GM10847 (cell line): ENCODE results near the gene TFDP2.

Experiments
- POLR2A ChIP-seq: IDR thresholded peaks from 2 replicates; pipeline ENCODE4 v1.6.1; 2011; ENCODE audit not compliant: insufficient read length; ENCODE audit errors: extremely low read depth

The TFDP2 gene

DNA sequence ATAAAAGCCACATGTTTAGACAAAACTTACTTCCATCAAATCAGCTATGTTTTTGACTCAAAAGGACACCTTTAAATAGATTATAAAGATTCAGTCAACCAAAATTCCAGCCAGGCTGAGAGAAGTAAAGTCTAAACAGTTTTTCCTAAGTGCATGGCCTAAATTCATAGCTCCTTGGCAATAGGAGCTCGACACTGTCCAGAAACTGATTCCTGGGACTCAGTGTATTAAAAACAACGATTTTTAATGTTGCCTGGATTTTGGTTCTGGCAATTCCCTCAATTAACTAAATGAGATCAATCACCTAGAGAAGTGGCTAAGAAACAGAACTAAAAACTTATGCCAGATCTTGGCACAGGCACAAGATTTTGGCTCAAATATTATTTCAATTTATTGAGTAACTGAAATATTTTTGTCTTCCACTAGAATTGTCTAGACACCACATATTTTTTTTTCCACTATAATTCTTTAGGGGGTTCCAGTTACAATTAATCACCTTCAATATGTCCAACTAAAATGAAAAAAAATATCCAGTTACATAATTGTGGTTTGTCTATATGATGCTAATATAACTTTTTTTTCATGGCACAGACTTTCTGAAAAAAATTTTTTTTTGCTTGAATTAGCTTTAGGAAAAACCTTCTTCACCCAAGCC, 135.9 kb downstream of the TFDP2 start:
- no peak for TF ChIP-seq POLR2A

- no peak for TF ChIP-seq POLR2A
These were observed 140.3 kb downstream of the TFDP2 start for GRCh38 chr3:142009029-142009428.

DNA sequence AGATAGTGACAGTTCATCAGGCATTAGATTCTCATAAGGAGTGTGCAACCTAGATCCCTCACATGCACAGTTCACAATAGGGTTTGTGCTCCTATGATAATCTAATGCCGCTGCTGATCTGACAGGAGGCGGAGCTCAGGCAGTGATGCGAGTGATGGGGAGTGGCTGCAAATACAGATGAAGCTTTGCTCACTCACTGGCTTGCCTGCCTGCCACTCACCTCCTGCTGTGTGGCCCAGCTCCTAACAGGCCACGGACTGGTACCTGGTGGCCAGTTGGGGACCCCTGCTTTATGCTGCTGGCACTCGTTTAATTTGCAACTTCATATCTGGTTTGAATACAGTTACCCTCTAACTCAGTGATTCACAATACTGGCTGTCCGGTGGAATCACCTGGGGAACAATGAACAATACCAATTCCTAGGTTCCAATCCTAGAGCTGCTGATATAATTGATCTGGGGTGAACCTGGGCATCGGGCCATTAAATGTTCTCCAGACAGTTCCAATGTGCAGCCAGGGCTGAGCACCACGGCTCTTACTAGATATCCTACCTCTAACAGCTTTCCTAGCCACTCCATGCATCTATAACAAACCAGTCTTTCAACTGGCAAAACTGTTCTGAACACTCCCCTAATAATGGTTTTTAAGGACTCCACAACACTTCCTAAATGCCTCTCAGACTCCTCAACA, 141.5 kb downstream of the TFDP2 start:
- no peak for TF ChIP-seq POLR2A

GRCh38 chr3:142004025-142004424, 145.3 kb downstream of the TFDP2 start:
- no peak for TF ChIP-seq POLR2A

- TF ChIP-seq POLR2A = no peak
These were observed 146.1 kb downstream of the TFDP2 start for GRCh38 chr3:142003291-142003690.

DNA sequence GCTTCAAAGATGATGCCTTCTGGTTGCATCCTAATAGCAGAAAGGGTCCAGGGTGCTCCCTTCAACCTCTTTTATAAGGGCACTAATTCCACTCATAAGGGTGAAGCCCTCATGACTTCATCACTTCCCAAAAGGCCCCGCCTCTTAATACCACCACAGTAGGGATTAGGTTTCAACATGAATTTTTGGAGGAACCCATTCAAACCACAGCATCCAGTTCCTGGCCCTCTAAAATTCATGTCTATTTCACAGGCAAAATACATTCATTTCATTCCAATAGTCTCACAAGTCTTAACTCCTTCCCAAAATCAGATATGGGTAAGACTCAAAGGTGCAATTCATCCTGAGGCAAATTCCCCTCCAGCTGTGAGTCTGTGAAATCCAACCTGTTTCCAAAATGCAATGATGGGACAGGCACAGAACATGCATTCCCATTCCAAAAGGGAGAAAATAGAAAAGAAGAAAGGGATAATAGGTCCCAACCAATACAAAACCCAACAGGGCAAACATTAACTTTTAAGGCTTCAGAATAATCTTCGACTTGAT, 148.9 kb downstream of the TFDP2 start:
- no peak for TF ChIP-seq POLR2A

DNA sequence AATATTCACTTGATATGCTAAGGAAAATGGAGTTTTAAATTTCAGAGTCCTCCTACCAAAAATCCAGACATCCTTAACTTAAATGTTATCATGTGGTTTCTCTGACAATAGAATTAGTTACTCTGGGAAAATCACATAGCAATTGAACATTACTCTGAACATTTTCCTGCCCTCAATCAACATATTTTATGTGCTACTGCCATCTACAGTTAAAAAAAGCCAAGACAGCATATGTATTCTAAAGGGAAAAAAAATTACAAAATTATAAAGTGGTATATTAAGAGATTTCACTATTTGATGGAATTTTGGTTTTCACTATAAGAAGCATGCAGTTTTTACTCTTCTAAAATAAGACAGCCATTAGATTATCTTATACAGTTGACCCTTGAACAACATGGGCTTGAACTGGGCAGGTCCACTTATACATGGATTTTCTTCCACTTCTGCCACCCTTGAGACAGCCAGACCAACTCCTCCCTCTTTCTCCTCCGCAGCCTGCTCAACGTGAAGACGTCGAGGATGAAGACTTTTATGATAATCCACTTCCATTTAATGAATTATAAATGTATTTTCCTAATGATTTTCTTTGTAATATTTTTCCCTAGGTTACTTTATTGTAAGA, 150.6 kb downstream of the TFDP2 start:
- TF ChIP-seq POLR2A = no peak

GRCh38 chr3:141996437-141996836, 152.9 kb downstream of the TFDP2 start:
- TF ChIP-seq POLR2A = no peak

- TF ChIP-seq POLR2A = no peak
These were observed 154.5 kb downstream of the TFDP2 start for GRCh38 chr3:141994856-141995255.

DNA sequence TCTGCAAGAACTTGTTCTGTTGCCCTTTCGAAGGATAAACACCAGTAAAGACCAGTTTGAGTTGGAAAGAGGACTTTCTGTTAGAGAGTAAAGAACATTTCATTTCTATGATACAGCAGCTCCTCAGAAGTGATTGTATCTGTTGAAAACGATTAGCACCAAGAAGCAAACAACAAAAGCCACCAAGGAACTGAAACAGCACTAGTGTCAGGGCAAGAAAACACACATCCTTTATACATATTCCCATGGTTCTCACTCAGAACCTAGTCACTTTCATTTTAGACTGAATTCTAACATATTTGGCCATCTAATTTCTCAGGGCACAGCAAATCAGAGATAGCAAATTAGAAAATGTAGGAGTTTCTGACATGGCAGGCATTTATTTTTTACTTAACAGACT, 156.8 kb downstream of the TFDP2 start:
- no peak for TF ChIP-seq POLR2A

DNA sequence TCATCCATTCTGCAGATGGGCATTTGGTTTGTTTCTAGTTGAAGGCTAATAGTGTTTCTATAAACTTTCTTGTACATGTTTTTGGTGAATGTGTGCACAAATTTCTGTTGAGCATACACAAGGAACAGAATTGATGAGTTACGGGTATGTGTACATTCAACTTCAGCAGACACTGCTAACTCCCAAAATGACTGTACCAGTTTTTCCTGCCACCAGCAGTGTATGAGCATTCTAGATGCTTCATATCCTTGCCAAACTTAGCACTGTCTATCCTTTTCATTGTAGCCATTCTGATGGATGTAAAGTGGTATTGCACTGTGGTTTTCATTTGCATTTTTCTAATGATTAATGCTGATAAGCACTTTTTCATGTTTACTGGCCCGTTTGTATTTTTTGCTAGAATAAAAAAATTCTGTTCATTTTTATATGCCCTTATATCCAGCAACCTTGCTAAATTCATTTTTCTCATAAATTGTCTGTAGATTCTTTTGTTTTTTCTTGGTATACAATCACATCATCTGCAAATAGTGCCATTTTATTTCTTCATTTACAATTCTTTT, 162.7 kb downstream of the TFDP2 start:
- no peak for TF ChIP-seq POLR2A

GRCh38 chr3:141981084-141981483, 168.3 kb downstream of the TFDP2 start:
- TF ChIP-seq POLR2A = no peak

GRCh38 chr3:141979050-141979671, 170.2 kb downstream of the TFDP2 start:
- TF ChIP-seq POLR2A = no peak

- TF ChIP-seq POLR2A = no peak
These were observed 176.9 kb downstream of the TFDP2 start for GRCh38 chr3:141972399-141972798.

- TF ChIP-seq POLR2A = no peak
These were observed 177.8 kb downstream of the TFDP2 start for GRCh38 chr3:141971571-141971970.
